Thyroid gland (tissue), 4 donors: ENCODE data around the gene SLC5A6.

Experiments used
- CTCF ChIP-seq, 6 experiments: fragments of 200-600 bp in 3 of 6; fragments of 450-650 bp in 3 of 6; sonication (generic) in 3 of 6; IDR thresholded peaks; one replicate each; pipeline ENCODE4 v1.5.1; 2016 to 2019; ENCODE audit warnings: antibody characterized with exemption in 6 of 6, mild to moderate bottlenecking in 2 of 6, inconsistent platforms in 1 of 6, moderate library complexity in 1 of 6
- POLR2A ChIP-seq, 2 donors: fragments of 450-650 bp; IDR thresholded peaks; one replicate each; pipeline ENCODE4 v1.6.1; 2017; ENCODE audit warnings: antibody characterized with exemption in 2 of 2, mild to moderate bottlenecking in 2 of 2, moderate library complexity in 1 of 2

- no peak for TF ChIP-seq CTCF (IDR thresholded peaks at IDR 0.05)
- TF ChIP-seq POLR2A (IDR thresholded peaks at IDR 0.05) = no peak
Measured at GRCh38 chr2:27238976-27239375, 26.9 kb upstream of the SLC5A6 start.
